Endothelial cell of umbilical vein (primary cell): ENCODE results near the gene SPEN. TPM values are rescaled to one million over a fixed set of nuclear protein-coding genes. Genes with fewer than 3 reads are reported as not detected.

Source experiments
- BruUV-seq: library from RNA; stranded (reverse); fragments of 400-500 nt; replicated peaks from 2 replicates; lab custom pipeline; 2021; lab: Mats Ljungman, UMichigan
- CTCF ChIA-PET: fragments of 300-600, 350-600 bp; sonication (Branson Sonifier 250); formaldehyde crosslinking; loops from one replicate; lab custom pipeline; 2021; ENCODE audit warnings: antibody characterized with exemption, inconsistent platforms; lab: Charles Lee
- POLR2A ChIA-PET: fragments of 300-600, 350-600 bp; sonication (Branson Sonifier 250); formaldehyde crosslinking; loops from one replicate; lab custom pipeline; 2021; ENCODE audit warnings: antibody characterized with exemption, inconsistent platforms; lab: Charles Lee
- DNase-seq: peaks from one replicate; pipeline ENCODE4 v3.0.0-alpha.2; 2011; ENCODE audit warnings: low read depth, low spot score
- FAIRE-seq: peaks from 2 replicates; lab custom pipeline; 2011; peaks lifted over from hg19 to GRCh38; lab: Jason Lieb, UNC
- H2AFZ ChIP-seq: 2 replicates; pipeline ENCODE4 v1.6.0; 2012; ENCODE audit warnings: low read depth, low read length, control low read depth, inconsistent platforms
- H3K27ac ChIP-seq: 2 replicates; pipeline ENCODE4 v1.5.1; 2011; ENCODE audit warnings: low read depth, mild to moderate bottlenecking, control low read depth, low read length, moderate library complexity; ENCODE audit not compliant: insufficient read depth
- H3K27me3 ChIP-seq, 2 experiments: 2 replicates each; pipeline versions ENCODE4 v1.6.0 to v1.6.1; 2011; ENCODE audit warnings: low read length in 2 of 2, mixed read lengths in 1 of 2; ENCODE audit not compliant: control insufficient read depth in 2 of 2, insufficient read depth in 2 of 2
- H3K36me3 ChIP-seq, 2 experiments: 2 replicates in 1 of 2; 3 replicates in 1 of 2; pipeline ENCODE4 v1.5.1; 2011; ENCODE audit warnings: low read length in 2 of 2, mild to moderate bottlenecking in 1 of 2, moderate library complexity in 1 of 2; ENCODE audit not compliant: control insufficient read depth in 2 of 2, insufficient read depth in 2 of 2; ENCODE audit errors: extremely low read depth in 1 of 2
- H3K4me1 ChIP-seq: 3 replicates; pipeline ENCODE4 v1.5.1; 2011; ENCODE audit warnings: mild to moderate bottlenecking, low read length; ENCODE audit not compliant: control insufficient read depth, insufficient read depth; ENCODE audit errors: extremely low read depth
- H3K4me2 ChIP-seq: 2 replicates; pipeline ENCODE4 v1.6.1; 2011; ENCODE audit warnings: low read length, control low read depth, mixed read lengths; ENCODE audit not compliant: insufficient read depth
- H3K4me3 ChIP-seq, 3 experiments: fragments of 200-600 bp in 1 of 3; sonication (generic), shearing (Covaris generic) in 1 of 3; replicated peaks in 1 of 3; 2 replicates each; pipeline ENCODE4 v1.5.1; 2011 to 2016; ENCODE audit warnings: control low read depth in 3 of 3, low read length in 3 of 3, mild to moderate bottlenecking in 2 of 3, inconsistent platforms in 1 of 3, low read depth in 1 of 3, moderate library complexity in 1 of 3; ENCODE audit not compliant: insufficient read depth in 1 of 3
- H3K79me2 ChIP-seq: 2 replicates; pipeline ENCODE4 v1.6.0; 2012; ENCODE audit warnings: low read length, inconsistent platforms; ENCODE audit not compliant: control insufficient read depth, insufficient read depth
- H3K9ac ChIP-seq: replicated peaks from 2 replicates; pipeline ENCODE3; 2011; ENCODE audit warnings: low read length, control low read depth; ENCODE audit not compliant: insufficient read depth; ENCODE audit errors: extremely low read depth
- H3K9me1 ChIP-seq: replicated peaks from 3 replicates; pipeline ENCODE4 v1.6.0; 2011; ENCODE audit warnings: mild to moderate bottlenecking, low read length; ENCODE audit not compliant: control insufficient read depth, insufficient read depth; ENCODE audit errors: extremely low read depth
- H3K9me3 ChIP-seq: replicated peaks from 2 replicates; pipeline ENCODE4 v1.5.1; 2012; ENCODE audit warnings: low read length, inconsistent platforms; ENCODE audit not compliant: control insufficient read depth, insufficient read depth
- H4K20me1 ChIP-seq: replicated peaks from 2 replicates; pipeline ENCODE3; 2011; ENCODE audit warnings: mild to moderate bottlenecking, low read length; ENCODE audit not compliant: control insufficient read depth, insufficient read depth; ENCODE audit errors: extremely low read depth
- EZH2 ChIP-seq: IDR thresholded peaks from 2 replicates; pipeline ENCODE4 v1.6.1; 2012; ENCODE audit warnings: borderline replicate concordance, low read depth, mild to moderate bottlenecking, moderate library complexity, low read length, inconsistent platforms; ENCODE audit not compliant: severe bottlenecking
- FOS ChIP-seq: IDR thresholded peaks from 2 replicates; pipeline ENCODE4 v1.6.1; 2011; ENCODE audit warnings: mild to moderate bottlenecking, low read length, moderate library complexity, borderline replicate concordance; ENCODE audit not compliant: insufficient read depth
- GATA2 ChIP-seq: IDR thresholded peaks from 2 replicates; pipeline ENCODE4 v1.7.0; 2011; ENCODE audit warnings: low read depth, mild to moderate bottlenecking, moderate library complexity, mixed read lengths, low read length; ENCODE audit not compliant: insufficient read length, insufficient read depth
- JUN ChIP-seq: IDR thresholded peaks from 2 replicates; pipeline ENCODE4 v1.6.1; 2011; ENCODE audit warnings: borderline replicate concordance, low read depth; ENCODE audit not compliant: insufficient read length, insufficient read depth
- MAX ChIP-seq: IDR thresholded peaks from 2 replicates; pipeline ENCODE4 v1.6.1; 2011; ENCODE audit not compliant: insufficient read depth, insufficient read length
- MYC ChIP-seq: IDR thresholded peaks from one replicate; pipeline ENCODE4 v1.6.1; 2011; ENCODE audit warnings: mild to moderate bottlenecking, low read depth, low read length
- POLR2A ChIP-seq: IDR thresholded peaks from 2 replicates; pipeline ENCODE4 v1.6.1; 2012; ENCODE audit warnings: low read depth, mild to moderate bottlenecking, control low read depth, low read length
- POLR2AphosphoS5 ChIP-seq: IDR thresholded peaks from 2 replicates; pipeline ENCODE4 v1.6.1; 2012; ENCODE audit warnings: low read depth, mild to moderate bottlenecking, control low read depth, low read length, moderate library complexity; ENCODE audit not compliant: insufficient read depth
- dilution Hi-C: fragments of 300-500 bp; cut with MboI; formaldehyde crosslinking; loops from one replicate; pipeline ENCODE4 v1.15.0; 2019; ENCODE audit warnings: low sequenced_read_pairs; ENCODE audit not compliant: extremely low pct_ligation_motif_present
- intact Hi-C: fragments of 100-400 bp; cut with micrococcal nuclease; formaldehyde crosslinking; loops from one replicate; pipeline ENCODE4 v1.10.0; 2022
- polyA plus RNA-seq, 4 experiments: library from polyadenylated mRNA; depleted of rRNA in 3 of 4; stranded (reverse) in 3 of 4; unstranded in 1 of 4; fragments of >200 nt; gene quantifications; 2 replicates each; pipeline versions ENCODE4 v1.2.1 to v1.2.3, GENCODE V29; 2011 to 2012; ENCODE audit warnings: missing spikeins in 1 of 4
- total RNA-seq: library from RNA; stranded (reverse); gene quantifications from 2 replicates; pipeline ENCODE4 v1.2.3, GENCODE V29; 2021
- TF ChIP-seq, protein P1 (sequence below), 2 donors: IDR thresholded peaks; 1 replicate in 1 of 2; 2 replicates in 1 of 2; pipeline ENCODE4 v1.5.1; 2011; ENCODE audit warnings: low read length in 2 of 2, mild to moderate bottlenecking in 2 of 2, moderate library complexity in 2 of 2, control low read depth in 1 of 2, inconsistent platforms in 1 of 2, low read depth in 1 of 2; ENCODE audit not compliant: insufficient read depth in 1 of 2; ENCODE audit errors: extremely low read depth in 1 of 2

The SPEN gene
- total and polyA plus RNA-seq, 2 donors (not counting 3 experiments of a cell fraction or from before 2014, with no cell fraction given) = 9.3 to 44.4 TPM

DNA sequence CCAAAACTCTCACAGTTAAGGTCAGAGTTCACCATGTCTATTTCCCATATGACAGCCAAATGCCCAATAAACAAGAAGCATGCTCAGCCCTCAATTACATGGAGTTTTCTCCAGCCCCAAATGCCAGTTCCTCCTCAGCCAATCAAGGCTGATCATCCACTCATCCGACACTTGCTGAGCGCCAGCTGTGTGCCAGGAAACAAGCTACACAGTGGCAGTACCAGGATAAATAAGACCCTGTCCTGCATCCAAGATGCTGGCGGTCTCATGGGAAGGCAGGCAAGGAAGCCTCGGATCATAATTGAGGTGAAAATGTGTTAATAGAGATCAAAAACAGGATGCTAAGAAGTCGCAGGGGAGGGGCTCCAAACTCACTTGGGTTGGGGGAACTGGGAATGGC, 120.7 kb downstream of the SPEN start:
- no peak overlapping the region for H2AFZ ChIP-seq
- no peak overlapping the region for H3K4me2 ChIP-seq
- no peaks in the 10 kb centered on the region for H3K9me1 ChIP-seq
- no peak for FAIRE-seq
- H3K79me2 ChIP-seq = peaks cover 65% of the 10 kb centered on the region
- ChIA-PET POLR2A (no interaction called here), CTCF (interaction anchor here (1.4 kb wide), 1 partner anchor 153 kb away, joined by 3 read pairs; no protein-coding TSS in a partner anchor)
- dilution Hi-C loops (no loop called here), intact Hi-C loops (no loop called here)
- TF ChIP-seq MYC (no peak), JUN (no peak), MAX (no peak), POLR2AphosphoS5 (no peak), POLR2A (no peak), EZH2 (no peak), GATA2 (no peak), FOS (no peak)
- TF ChIP-seq, protein P1, sequence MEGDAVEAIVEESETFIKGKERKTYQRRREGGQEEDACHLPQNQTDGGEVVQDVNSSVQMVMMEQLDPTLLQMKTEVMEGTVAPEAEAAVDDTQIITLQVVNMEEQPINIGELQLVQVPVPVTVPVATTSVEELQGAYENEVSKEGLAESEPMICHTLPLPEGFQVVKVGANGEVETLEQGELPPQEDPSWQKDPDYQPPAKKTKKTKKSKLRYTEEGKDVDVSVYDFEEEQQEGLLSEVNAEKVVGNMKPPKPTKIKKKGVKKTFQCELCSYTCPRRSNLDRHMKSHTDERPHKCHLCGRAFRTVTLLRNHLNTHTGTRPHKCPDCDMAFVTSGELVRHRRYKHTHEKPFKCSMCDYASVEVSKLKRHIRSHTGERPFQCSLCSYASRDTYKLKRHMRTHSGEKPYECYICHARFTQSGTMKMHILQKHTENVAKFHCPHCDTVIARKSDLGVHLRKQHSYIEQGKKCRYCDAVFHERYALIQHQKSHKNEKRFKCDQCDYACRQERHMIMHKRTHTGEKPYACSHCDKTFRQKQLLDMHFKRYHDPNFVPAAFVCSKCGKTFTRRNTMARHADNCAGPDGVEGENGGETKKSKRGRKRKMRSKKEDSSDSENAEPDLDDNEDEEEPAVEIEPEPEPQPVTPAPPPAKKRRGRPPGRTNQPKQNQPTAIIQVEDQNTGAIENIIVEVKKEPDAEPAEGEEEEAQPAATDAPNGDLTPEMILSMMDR (IDR thresholded peaks at IDR 0.05; ENCODE audit: extremely low read depth in 1 of 2, insufficient read depth in 1 of 2, low read depth in 1 of 2, low read length in 2 of 2) = no peak
- H4K20me1 ChIP-seq = no peaks in the 10 kb centered on the region
- DNase-seq = no peak
- H3K4me1 ChIP-seq = peaks cover 13% of the 10 kb centered on the region
- no peak overlapping the region for H3K27ac ChIP-seq
- H3K4me3 ChIP-seq = no peak overlapping the region
- BruUV-seq = no TSS peak
- H3K27me3 ChIP-seq = no peaks in the 10 kb centered on the region
- peaks cover 12% of the 10 kb centered on the region in 2 experiments for H3K36me3 ChIP-seq
- H3K9me3 ChIP-seq = no peaks in the 10 kb centered on the region
- no peak overlapping the region for H3K9ac ChIP-seq
